Renal pelvis (tissue), 4 donors: ENCODE data around the gene MRPL19. TPM values are rescaled to one million over a fixed set of nuclear protein-coding genes. Genes with fewer than 3 reads are reported as not detected.
"Not testable (repeated sequence)": the region's sequence is repeated elsewhere in the genome, so short reads cannot be mapped to it uniquely, and the experiment has no call there.

Experiments
- DNase-seq: peaks from one replicate; pipeline ENCODE4 v3.0.0-alpha.2; 2013
- polyA plus RNA-seq, 3 donors: library from polyadenylated mRNA; unstranded; fragments of 120-200 nt; gene quantifications; one replicate each; pipeline ENCODE4 v1.2.1, GENCODE V29; 2013; ENCODE audit not compliant: insufficient read length in 3 of 3

MRPL19 gene
- polyA plus RNA-seq, 3 donors = 58.0 to 67.8 (median 65.9) TPM

DNA sequence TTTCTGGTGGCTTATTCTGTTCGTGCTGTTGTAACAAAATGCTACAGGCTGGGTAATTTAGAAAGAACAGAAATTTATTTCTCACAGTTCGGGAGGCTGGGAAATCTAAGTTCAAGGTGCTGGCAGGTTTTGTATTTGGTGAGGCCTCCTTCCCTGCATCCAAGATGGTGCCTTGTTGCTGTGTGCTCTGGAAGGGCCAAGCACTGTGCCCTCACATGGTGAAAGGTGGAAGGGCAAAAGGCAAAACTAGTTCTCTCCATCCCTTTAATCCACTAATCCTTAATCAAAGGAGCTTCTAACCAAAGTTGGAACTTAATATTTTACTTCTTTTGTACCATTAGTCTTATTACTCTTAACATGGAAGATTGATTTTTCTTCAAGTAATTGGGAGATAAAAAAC lies 7.4 kb downstream of the MRPL19 start:
- DNase-seq = no peak

GRCh38 chr2:75655861-75656260 lies 9.3 kb downstream of the MRPL19 start:
- DNase-seq = no peak

- no peak for DNase-seq
These were observed 10.0 kb downstream of the MRPL19 start for GRCh38 chr2:75656563-75656962.

DNA sequence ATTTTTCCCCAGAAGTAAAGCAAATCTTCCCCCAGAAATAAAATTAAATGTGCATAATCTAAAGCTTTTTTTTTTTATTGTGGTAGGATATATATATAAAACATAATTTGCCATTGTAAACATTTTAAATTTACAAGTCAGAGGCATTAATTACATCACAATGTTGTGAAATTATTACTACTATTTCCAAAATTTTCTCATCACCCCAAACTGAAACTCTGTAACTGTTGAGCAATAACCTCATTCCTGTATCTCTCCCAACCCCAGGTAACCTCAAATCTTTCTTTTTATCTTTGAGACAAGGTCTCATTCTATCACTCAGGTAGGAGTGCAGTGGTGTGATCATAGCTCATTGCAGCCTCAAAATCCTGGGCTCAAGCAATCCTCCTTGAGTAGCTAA lies 11.2 kb downstream of the MRPL19 start:
- no peak for DNase-seq

DNA sequence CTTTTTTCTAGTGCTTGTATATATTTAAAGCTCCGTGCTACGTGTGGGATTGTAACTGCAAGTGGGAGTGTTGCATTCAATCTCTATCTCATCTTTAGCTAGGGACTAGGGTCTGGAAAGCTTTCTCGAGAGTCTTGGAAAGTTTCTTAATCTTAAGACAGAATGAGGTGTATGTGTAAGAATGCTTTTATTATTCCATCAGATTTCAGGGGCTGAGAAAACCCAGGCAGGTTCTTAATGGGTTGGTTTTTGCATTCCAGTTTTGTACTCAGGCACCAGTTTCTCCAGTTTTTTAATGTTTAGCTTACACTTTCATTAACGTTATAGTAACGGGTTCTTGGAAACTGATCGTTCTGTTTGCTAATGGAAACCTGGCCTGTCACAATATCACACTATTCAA lies 20.3 kb downstream of the MRPL19 start:
- DNase-seq = peak; percentile 38

- peak; percentile 38 for DNase-seq
These were observed 21.3 kb downstream of the MRPL19 start for GRCh38 chr2:75667884-75668283.

GRCh38 chr2:75675423-75675822 lies 28.8 kb downstream of the MRPL19 start:
- not testable (repeated sequence) for DNase-seq

DNA sequence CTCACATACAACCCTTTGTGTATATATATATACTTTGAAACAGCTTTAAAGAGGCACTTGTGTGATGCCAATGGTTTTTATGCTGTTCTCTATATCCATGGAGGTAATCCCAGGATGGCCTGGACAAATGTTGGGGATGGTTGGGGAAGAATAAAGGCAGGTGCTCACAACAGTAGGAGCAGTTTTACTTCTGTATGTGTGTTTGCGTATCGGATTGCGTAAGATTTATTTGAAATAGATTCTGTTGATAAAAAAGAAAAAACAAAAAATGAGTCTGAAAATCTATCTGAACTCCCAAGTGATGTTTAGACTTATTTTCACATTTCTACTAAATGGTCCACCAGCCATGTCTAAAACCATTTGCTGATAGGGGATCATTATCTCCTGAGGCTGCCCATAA lies 29.3 kb downstream of the MRPL19 start:
- no peak for DNase-seq

- DNase-seq = no peak
These were observed 29.9 kb downstream of the MRPL19 start for GRCh38 chr2:75676464-75676863.

DNA sequence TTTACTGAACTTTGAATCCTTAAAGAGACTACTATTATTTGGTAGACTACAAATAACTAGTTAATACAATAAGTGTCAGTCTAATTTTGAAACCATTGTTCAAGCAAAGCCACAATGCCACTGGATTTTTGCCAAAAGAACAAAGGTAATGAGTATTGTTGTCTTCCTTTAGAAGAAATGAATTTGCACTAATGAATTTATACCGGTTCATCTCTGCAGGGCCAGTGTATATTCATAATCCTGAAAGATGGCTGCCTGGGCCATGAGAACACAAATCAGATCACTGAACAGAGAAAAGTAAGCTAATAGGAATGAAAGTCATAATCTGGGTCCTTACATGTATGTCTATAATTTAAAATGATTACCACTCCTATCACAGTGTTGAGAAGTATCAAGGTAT lies 33.0 kb downstream of the MRPL19 start:
- DNase-seq = no peak

- DNase-seq = no peak
These were observed 33.8 kb downstream of the MRPL19 start for GRCh38 chr2:75680402-75680801.

DNA sequence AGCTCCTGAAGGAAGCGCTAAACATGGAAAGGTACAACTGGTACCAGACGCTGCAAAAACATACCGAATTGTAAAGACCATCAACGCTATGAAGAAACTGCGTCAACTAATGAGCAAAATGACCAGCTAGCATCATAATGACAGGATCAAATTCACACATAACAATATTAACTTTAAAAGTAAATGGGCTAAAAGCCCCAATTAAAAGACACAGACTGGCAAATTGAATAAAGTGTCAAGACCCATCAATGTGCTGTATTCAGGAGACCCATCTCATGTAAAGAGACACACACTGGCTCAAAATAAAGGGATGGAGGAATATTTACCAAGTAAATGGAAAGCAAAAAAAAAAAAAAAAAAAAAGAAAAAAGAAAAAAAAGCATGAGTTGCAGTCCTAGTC lies 36.8 kb downstream of the MRPL19 start:
- DNase-seq = not testable (repeated sequence)

GRCh38 chr2:75688196-75688595 lies 41.6 kb downstream of the MRPL19 start:
- no peak for DNase-seq

DNA sequence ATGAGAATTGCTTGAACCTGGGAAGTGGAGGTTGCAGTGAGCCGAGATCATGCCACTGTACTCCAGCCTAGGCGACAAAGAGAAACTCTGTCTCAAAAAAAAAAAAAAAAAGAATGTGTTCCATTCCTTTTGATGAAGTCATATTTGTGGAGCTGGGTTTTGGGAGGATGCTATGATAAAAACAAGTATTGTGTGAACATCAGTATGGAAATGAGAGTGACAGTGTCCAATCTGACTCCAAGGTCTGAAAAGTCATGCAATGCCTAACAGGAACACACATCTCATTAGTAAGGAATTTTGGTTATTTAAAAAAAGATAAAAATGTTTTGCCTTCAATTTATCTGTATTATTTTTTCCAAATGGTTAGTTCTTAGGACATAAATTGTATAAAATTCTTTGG lies 52.3 kb downstream of the MRPL19 start:
- DNase-seq = no peak

- DNase-seq = no peak
These were observed 56.0 kb downstream of the MRPL19 start for GRCh38 chr2:75702593-75702992.

DNA sequence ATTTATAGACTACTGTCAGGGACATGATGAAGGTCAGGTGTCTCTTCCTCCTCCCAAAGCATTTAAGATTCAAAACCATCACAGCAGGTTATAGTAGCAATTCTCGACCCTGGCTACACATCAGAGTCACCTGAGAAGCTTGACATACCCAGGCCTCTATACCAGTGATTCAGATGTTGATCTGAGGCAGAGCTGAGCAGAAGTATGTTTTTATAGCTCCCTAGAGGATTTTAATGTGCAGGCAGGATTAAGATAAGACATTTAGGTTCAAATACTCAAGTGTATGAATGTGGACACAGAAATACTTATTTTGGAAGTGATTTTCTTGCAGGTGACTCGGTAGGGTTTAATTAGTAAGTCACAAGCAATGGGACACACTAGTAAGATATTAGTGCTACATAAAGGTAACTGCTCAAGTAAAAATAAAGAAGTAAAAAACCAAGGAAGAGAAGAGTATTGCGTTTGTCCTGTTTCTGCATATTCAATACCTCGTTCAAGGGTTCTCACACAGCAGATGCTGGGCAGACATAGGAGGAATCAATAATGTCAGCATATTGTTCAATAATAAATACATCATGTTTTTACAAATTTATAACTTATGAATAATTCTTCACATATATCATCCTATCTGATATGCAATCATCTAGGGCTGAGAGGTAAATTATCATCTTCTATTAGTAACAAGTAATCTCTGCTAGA lies 57.2 kb downstream of the MRPL19 start:
- DNase-seq = no peak

- DNase-seq = no peak
These were observed 59.3 kb downstream of the MRPL19 start for GRCh38 chr2:75705921-75706320.

DNA sequence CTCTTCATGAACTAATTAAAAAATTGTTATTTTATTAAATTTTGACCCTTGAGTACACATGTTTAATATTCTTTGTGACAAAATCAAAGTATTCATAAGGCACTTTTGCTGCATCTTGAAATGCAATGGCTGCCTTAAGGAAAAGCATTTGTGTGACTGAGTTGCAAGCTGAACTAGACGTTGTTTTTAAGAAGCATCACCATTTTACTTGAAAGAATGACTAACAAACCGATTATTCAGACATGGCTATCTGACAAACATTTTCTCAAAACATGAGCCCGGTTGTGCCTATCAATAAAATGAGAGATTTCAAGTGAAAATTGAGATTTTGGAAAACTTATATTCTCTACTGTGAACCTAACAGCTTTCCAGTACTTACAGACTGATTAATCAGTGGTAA lies 61.3 kb downstream of the MRPL19 start:
- no peak for DNase-seq

GRCh38 chr2:75709297-75709696 lies 62.7 kb downstream of the MRPL19 start:
- no peak for DNase-seq

DNA sequence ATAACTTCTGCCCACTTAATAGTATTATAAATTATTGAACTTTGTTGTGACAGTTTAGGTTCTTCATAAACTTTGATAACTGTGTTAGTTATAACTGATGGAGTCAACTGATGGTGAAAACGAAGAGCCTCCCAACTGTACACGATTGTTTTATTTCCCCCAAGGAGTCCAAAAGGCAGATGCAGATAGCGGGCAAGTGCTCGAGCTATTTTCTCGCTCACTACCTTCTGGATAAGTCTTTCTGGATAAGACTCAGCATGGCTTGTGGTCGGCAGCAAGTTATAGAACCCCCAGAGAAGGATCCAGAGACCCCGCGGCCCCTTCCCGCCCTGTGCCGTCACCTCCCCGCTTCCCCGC lies 63.6 kb downstream of the MRPL19 start:
- no peak for DNase-seq

DNA sequence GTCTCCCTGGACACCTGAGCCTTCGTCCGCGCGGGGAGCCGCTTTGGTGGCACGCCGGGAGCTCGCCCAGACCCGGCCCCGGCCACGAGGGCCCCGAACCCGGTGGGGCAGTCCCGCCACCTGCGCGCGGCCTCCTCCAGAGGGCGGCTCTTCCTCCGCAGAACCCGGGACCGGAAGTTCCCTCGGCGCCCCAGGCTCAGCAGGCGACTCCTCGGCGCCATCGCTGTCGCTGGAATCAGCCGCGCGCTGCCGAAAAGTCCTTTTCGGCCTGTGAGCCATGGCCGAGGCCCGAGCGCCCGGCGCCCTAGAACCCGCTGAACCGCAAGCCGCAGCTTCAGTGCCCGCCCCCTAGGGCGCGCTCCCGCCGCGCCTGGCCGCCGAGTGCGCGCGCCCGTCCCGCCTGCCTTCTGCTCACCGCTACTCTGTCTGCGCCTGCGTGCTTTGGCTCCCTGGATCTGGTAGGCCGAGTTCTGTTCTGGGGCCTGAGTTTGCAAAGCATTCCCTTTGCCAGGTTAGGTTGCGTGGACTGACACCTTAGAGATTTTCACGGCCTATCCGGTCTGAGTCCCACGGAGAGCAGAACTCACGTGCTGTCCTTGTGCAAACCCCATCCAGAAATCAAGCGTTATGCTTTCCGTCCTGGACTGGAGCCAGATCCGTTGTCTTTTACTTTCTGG lies 64.1 kb downstream of the MRPL19 start, which contains the start of gene GCFC2:
Gene GCFC2 (minus strand): TSS at position 339 of the 677 bp plus-strand sequence. CDS start 60 bp downstream, at position 279.
- DNase-seq = peak; percentile 82

DNA sequence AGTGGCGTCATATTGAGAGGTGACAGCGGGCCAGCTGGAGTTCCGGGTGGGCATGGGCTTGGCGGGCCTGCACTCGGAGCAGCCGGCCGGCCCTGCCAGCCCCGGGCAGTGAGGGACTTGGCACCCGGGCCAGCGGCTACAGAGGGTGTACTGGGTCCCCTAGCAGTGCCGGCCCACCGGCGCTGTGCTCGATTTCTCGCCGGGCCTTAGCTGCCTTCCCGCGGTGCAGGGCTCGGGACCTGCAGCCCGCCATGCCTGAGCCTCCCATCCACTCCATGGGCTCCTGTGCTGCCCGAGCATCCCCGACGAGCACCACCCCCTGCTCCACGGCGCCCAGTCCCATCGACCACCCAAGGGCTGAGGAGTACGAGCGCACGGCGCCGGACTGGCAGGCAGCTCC lies 65.0 kb downstream of the MRPL19 start:
- not testable (repeated sequence) for DNase-seq

DNA sequence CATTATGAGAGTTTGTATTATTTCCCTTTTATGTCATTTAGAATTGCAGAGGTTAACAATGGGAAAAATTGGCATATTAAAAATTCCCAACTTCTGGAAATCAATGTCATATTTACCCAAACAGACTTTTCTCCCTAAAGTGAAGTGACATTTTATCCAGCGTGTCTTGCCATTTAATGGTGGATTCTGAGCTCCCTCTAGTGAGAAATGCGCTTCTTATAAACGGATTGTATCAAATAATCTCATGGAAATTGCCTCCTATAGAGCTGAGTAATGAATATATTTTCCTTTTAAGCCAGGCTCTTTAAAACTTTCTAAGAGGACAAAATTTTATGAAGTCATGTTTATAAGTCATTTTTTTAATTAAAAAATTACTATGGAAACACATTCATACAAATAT lies 69.8 kb downstream of the MRPL19 start:
- DNase-seq = no peak

DNA sequence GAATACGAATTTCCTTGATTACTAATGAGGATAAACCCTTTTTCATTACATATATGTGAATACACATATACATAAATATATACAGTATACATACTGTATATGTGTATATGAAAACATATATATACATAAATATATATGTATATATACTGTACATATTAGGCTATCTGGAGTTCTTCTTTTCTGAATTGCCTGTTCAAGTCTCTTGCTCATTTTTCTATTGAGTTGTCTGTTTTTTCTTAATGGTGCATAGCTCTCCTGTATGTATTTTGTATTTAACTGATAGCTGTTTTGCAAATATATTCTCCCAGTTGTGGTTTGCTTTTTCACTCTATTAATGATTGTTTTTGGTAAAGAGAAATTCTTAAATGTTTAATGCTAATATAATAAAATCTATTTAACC lies 73.0 kb downstream of the MRPL19 start:
- no peak for DNase-seq
